HepG2 (cell line): ENCODE results near the gene LEF1.

Experiments used
- EZH2 ChIP-seq: conservative IDR thresholded peaks from 2 replicates; pipeline ENCODE4 v1.6.1; 2012; ENCODE audit warnings: mild to moderate bottlenecking, low read depth, low read length, moderate library complexity
- SRSF4 ChIP-seq: fragments of 200-400 bp; formaldehyde crosslinking; IDR thresholded peaks from one replicate; pipeline ENCODE4 v1.6.1; 2018; ENCODE audit warnings: mild to moderate bottlenecking, low read depth, low read length, moderate library complexity; ENCODE audit not compliant: poor library complexity, severe bottlenecking
- ZNF598 ChIP-seq: sonication (generic); formaldehyde crosslinking; IDR thresholded peaks from 2 replicates; pipeline ENCODE4 v1.5.1; 2020; ENCODE audit warnings: mild to moderate bottlenecking, missing genetic modification reagents, borderline replicate concordance
- TF ChIP-seq, protein P1 (sequence below): sonication (generic); formaldehyde crosslinking; IDR thresholded peaks from 2 replicates; pipeline ENCODE4 v1.5.0; 2020; ENCODE audit warnings: mild to moderate bottlenecking, missing genetic modification reagents, moderate library complexity
- TF ChIP-seq, protein P2 (sequence below): sonication (generic); formaldehyde crosslinking; IDR thresholded peaks from 2 replicates; pipeline ENCODE4 v1.5.0; 2020; ENCODE audit warnings: missing genetic modification reagents
- TF ChIP-seq, protein P3 (sequence below): sonication (generic); formaldehyde crosslinking; IDR thresholded peaks from 2 replicates; pipeline ENCODE4 v1.4.0; 2020; ENCODE audit warnings: missing genetic modification reagents, borderline replicate concordance

GRCh38 chr4:108049406-108049805 is 119.3 kb downstream of the LEF1 start:
- TF ChIP-seq, protein P1, sequence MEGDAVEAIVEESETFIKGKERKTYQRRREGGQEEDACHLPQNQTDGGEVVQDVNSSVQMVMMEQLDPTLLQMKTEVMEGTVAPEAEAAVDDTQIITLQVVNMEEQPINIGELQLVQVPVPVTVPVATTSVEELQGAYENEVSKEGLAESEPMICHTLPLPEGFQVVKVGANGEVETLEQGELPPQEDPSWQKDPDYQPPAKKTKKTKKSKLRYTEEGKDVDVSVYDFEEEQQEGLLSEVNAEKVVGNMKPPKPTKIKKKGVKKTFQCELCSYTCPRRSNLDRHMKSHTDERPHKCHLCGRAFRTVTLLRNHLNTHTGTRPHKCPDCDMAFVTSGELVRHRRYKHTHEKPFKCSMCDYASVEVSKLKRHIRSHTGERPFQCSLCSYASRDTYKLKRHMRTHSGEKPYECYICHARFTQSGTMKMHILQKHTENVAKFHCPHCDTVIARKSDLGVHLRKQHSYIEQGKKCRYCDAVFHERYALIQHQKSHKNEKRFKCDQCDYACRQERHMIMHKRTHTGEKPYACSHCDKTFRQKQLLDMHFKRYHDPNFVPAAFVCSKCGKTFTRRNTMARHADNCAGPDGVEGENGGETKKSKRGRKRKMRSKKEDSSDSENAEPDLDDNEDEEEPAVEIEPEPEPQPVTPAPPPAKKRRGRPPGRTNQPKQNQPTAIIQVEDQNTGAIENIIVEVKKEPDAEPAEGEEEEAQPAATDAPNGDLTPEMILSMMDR (CRISPR knock-in tag), result no peak
- TF ChIP-seq SRSF4, result no peak
- no peak for TF ChIP-seq EZH2
- TF ChIP-seq, protein P2, sequence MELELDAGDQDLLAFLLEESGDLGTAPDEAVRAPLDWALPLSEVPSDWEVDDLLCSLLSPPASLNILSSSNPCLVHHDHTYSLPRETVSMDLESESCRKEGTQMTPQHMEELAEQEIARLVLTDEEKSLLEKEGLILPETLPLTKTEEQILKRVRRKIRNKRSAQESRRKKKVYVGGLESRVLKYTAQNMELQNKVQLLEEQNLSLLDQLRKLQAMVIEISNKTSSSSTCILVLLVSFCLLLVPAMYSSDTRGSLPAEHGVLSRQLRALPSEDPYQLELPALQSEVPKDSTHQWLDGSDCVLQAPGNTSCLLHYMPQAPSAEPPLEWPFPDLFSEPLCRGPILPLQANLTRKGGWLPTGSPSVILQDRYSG (CRISPR knock-in tag), result no peak
- TF ChIP-seq ZNF598 (CRISPR knock-in tag), result no peak
- TF ChIP-seq, protein P3, sequence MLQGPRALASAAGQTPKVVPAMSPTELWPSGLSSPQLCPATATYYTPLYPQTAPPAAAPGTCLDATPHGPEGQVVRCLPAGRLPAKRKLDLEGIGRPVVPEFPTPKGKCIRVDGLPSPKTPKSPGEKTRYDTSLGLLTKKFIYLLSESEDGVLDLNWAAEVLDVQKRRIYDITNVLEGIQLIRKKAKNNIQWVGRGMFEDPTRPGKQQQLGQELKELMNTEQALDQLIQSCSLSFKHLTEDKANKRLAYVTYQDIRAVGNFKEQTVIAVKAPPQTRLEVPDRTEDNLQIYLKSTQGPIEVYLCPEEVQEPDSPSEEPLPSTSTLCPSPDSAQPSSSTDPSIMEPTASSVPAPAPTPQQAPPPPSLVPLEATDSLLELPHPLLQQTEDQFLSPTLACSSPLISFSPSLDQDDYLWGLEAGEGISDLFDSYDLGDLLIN (CRISPR knock-in tag), result no peak
